Central memory CD4-positive, alpha-beta T cell (primary cell): ENCODE results near the gene BMPR1B.
"Not testable (repeated sequence)": the region's sequence is repeated elsewhere in the genome, so short reads cannot be mapped to it uniquely, and the experiment has no call there.

Experiments
- DNase-seq: peaks from one replicate; pipeline ENCODE4 v3.0.0; 2022

The BMPR1B gene

DNA sequence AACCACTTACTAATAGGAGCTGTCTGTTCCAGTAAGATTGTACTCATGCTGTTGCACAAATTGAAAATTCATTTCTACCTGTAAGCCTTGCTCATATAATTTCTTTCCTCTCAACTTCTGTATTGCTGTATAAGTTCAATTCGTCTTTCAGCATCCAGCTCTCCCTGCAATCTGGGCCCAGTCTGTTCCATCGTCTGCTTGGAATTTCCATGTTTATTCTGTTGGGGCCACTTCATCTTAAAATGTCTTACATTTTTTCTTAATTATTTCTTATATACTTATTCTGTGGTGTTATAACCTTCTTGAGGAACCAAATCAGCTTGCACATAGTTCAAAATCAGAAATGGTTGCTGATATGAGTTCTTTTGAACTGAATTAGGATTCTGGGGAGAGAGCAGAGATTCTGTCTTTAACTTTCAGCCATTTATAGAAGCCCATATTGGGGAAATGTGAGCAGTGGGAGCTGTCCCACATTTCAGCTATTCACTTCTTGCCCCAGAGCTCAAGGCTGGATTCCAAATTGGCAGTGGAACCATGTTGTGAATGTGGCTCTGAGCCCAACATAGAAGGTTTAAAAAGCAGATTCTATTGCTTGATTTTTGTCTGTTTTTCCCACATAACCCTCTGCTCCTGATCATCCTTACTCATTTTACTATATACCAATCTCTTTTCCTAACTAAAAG, 291.9 kb downstream of the BMPR1B start:
- no peak for DNase-seq

DNA sequence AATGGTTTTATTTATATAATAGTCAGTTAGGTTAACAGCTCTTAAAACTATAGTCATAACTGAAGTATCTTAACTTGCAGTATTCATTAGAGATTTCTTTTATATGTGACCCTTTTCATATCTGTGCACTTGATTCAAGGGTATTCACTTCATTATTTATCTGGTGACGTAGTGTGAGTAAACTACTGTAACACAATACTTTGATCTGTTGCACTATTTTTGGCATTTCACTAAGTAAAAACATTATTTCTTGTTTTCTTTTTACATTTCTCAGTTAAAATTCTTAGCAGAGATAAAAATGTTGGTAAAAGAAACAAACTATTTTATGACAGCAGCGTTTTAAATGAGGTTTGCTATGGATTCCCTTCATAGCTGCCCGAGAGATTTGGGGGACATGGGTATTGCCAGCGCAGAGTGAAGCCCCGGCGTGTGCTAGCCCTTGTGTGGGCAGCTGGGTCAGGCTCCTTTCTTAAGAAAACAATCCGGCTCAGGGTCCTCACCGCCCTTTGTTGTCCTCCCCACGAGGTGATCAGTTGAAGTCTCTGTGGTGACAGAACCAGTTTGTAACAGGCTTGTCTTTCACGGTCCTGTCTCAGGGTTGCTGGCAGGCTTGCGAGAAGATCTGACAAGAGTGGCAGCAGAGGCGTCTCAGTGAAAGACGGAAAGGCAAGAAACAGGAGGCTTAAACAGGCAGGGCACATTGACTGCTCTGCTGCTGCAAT, 293.4 kb downstream of the BMPR1B start:
- no peak for DNase-seq

DNA sequence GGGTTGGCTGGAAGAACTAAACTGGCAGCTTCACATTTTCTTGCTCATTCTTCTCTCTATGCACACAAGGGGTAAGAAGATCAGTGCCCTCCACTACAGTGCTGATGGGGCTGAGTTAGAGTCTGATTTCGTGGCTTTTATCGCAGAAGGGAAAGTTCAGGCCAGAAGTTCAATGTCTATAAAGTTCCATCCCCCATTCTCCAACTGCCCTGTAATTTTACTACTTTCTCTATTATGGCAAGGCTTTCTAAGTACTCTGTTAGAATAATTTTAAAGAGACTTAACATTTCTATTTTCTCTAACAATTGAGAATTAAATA, 293.9 kb downstream of the BMPR1B start:
- no peak for DNase-seq

DNA sequence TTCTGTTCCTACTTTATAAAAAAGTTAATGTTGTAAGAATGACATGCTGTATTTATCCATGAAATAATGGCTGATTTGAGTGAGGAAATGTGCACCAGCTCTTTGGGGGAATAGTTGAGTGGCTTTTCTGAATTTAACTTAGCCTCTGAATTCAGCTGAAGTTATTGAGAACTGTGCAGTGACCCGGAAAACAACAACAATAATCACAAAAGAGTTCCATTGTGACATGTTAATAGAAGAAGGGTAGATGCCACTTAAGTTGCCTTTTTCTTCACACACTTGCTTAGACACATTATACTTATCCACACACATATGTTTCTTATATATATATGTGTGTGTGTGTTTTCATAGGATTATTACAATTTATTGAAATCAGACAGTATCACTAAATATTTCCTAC, 301.2 kb downstream of the BMPR1B start:
- no peak for DNase-seq

DNA sequence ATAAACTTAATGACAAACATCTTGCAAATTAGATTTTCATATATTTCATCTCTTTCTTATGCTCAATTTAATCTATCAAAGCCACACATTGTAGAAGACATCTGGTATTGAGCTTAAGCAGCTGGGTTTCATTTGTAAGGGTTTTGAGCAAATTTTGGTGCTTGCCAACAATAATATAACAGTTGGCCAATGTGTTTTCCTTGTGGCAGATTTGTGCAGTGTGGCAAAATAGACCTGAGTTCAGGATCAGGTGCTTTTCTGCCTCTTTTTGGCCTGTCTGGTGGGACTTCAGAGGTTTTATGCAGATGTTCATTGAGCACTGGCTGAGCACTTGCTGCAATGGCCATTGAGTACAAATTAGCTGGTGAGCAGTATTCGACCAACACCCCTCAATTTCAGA, 301.9 kb downstream of the BMPR1B start:
- DNase-seq = no peak

DNA sequence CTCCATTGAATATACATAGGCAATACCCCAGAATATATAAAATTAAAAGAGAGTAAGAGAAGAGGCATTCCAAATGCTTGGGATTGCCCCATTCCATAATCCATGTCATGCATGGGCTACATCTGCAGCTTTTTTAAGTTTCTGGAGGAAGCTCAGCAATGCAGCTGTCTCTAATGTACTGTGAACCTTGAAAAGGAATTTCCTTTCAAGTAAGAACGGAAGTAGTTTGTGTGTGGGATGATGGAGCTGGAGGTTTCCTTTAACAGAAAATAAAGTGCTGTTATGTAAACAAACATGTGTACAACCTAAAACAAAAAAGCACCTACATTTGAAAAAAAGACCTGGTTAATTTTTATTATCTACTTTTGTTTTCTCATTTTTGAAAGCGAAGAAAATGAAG, 303.5 kb downstream of the BMPR1B start:
- no peak for DNase-seq

DNA sequence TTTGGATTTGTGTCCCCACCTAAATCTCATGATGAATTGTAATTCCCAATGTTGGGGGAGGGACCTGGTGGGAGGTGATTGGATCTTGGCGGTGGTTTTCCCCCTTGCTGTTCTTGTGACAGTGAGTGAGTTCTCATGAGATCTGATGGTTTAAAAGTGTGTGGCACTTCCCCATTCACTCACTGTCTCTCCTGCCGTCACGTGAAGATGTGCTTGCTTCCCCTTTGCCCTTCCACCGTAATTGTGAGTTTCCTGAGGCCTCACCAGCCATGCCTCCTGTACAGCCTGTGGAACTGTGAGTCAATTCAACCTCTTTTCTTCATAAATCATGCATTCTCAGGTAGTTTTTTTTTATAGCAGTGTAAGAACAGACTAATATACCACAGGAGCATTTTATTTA, 304.0 kb downstream of the BMPR1B start:
- DNase-seq = not testable (repeated sequence)

DNA sequence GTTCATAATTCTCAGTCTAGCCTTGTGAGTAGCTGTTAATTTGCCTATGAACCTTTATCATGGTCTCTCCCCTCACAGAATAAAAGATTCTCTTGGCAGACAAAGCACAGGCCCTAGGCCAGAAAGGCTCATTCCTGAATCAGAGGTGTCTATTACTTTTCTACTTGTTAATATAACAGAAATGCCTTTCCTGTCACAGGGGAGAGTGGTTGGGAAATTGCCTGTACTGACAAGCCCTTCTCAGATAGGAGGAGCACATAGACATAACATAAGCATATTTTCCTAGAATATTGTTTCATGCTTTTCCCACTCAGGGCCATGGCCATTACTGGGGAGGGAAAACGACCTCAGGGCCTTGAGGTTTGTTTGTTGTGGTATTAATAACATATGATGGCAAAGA, 308.3 kb downstream of the BMPR1B start:
- no peak for DNase-seq

DNA sequence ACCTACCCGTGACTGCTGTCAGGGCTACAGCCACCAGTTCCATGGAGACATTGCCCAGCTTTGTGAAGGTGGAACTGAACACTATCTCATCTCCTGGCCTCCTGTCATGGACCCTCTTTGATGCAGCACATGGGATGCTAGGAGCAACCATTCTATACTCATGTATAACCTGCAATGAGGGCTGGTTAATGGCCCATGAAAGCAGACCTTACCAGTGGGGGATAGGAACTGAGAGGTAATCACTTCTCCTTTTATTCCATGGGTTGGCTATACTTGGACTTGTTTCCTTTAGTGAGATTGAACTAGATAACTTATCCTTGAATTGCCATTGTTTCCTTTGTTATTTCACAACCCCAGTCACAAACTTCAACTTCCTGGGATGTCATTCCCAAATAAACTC, 310.6 kb downstream of the BMPR1B start:
- no peak for DNase-seq

DNA sequence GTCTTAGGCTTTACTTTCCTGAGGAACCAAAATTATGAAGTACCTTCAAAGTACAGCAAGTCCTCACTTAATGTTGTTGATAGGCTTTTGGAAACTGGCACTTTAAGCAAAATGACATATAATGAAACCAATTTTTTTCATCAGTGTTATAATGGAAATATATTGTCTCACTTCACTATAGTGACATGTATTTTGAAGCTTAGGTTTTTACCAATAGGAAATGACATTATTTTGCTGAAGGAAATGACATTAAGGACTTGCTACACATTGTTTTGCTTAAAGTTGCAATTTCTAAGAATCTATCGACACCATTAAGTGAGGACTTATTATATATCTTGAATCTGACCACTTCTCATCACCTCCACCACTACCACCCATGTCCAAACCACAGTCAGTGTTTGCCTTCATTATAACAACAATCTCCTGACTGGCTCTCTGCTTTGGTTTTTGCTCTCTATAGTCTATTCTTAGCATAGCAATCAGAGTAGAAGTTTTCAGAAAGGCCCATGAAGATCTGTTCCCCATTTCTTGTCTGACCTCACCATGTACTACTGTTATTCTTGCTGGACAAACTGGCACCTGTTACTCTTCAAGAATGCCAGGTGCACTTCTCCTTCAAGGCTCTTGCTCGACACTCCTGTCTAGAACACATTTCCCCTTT, 311.2 kb downstream of the BMPR1B start:
- no peak for DNase-seq

DNA sequence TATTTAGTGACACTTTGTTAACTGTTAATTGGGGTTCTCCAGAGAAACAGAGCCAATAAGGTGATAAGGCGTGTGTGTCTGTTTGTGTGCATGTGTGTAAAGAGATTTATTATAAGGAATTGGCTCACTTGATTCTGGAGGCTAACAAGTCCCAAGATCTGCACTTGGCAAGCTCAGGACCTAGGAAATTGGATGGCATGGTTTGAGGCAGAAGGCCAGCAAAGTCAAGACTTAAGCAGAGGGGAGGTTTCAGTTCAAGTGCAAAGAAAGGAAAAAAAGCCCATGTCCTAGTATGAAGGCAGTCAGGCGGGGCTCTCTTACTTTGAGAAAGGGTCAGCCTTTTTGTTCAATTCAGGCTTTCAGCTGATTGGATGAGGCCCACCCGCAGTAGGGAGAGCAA, 314.1 kb downstream of the BMPR1B start:
- DNase-seq = no peak

DNA sequence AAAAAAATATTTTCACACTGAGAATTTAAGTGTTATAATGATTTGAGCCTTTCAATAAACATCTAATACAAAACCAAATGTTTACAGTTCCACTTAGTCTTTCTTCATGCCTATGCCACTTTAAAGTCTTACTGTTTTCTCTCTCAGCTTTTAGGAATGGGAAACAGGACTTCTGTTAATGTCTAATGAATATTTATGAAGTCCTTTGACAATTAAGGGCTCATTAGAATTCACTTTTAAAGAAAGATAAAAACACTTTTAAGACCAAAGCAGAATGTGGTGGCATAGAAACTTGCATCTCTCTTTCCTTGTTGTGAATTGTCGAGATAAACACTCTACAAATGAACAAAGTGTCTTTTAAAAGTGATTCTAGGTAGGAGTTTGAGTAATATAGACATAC, 315.9 kb downstream of the BMPR1B start:
- DNase-seq = no peak

DNA sequence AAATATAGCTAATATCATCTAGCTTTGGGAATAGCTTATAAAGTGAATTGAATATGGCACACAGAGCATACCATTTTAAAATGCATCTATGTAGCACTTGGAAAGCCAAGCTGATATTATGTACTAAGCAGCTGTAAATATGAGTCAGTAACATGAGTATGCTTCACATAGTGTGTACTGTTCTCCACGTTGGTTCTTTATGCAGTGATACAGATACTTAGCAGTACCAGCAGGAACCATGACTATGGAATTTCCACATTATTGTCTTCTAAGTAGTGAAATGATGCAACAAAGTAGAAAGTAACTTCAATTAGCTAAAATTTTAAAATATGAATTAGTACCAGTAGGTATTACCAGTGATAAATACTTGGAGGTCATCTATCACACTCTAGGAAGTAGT, 320.1 kb downstream of the BMPR1B start:
- no peak for DNase-seq

DNA sequence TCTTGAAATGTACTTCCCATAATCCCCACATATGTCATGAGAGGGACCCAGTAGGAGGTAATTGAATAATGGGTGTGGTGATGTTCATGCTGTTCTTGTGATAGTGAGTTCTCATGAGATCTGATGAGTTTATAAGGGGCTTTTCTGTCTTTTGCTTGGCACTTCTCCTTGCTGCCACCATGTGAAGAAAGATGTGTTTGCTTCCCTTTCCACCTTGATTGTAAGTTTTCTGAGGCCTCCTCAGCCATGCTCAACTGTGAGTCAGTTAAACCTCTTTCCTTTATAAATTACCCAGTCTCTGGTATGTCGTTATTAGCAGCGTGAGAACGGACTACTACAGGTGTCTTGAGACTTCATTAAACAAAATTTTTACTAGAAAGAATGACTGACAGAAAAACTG, 323.2 kb downstream of the BMPR1B start:
- DNase-seq = no peak

DNA sequence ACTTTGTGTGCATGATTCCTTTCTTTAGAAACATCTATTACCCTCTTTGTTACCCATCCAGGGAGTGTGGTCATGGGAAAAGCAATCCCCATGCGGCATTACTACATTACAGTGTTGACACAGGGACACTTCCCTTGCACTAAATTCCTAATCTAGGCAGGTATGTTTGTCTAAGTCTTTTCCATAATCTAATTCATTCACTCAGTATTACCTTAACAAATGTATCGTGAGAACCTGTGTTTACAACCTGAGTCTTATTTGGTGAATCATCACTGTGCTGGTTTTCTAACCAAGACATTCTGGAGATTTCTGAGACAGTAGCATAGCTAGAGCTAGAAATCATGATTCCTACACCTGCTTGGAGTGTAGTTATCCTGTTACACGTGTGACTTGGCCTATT, 326.8 kb downstream of the BMPR1B start:
- no peak for DNase-seq

DNA sequence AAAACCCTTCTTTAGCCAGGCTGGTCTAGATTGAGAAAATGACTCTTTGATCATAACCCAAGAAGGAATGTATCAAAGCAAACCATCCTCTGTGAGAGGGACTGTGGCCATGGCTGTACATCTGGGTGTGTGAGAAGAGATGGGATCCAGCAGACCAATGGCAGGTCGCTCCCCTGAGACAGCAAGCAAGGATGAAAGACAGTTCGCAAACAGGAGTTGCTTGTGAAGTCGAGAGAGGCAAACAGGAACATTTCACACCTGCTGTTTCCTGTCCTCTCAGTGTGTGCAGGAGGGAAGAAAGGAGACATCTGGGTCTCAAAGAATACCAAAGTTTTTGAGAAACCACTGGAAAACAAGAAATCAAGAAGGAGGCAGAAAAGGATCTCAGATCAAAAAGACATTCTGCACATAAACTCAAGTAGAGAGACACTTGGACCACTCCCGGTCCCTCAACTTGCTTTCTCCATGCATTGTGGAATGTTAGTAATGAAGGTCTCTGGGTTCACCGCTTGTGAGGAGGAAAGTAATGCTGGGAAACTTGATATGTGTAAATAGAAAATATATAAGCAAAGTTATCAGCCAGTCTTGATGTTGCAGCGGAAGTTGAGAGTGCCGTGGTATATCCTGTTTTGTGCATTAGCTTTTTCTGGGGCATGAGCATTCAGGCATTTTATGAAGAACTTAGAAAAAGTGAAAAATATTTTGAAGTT, 327.5 kb downstream of the BMPR1B start:
- no peak for DNase-seq

DNA sequence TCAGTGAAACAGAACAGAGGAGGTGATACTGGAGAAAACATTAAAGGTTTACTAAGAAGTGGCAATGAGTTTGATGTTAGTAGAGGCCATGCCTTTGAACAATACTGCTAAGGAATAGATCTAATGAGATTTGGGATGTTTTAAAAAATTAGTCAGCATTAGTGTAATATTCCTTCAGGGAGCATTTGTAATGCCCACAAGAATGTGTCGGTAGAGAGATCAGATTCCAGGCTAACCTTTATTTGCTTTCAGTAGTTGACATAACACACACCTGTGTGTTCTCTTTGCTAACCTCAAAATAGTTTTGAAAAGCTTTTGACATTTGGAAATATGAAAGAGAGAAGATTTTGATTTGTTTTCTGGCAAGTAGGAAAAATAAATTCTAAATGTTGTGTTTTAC, 328.8 kb downstream of the BMPR1B start:
- no peak for DNase-seq

DNA sequence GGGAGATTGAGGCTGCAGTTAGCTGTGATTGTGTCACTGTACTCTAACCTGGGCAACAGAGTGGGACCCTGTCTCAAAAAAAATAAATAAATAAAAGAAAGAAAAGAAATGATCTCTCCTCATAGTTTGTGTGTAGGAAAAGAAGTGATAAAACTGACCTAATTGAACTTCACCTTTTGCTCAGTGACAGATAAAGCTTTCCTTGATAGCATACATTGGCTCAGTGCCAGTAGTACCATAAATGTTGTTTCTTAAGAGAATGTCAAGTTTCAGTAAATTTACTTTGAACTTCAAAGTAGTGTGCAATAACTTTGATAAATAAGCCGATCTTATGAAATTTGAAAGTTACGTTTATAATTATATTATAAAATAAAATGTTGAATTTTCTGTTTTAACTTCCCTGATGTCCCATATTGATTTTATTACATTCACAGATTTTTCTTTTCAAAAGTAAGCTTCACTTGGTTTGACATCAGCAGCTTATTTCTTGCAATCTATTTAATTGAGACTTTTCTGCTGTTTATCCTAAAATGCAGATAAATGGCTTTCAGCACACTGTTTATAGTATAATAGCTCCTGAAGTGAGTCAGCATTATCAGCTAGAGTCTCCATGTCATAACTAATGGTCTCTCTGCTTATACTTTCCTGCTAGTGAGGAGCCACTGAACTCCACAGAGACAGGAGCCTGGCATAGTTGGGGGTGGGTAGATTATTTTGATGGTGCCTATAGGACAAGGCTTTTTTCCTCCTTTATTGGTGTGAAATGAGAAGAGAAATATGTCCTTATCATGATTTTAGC, 330.1 kb downstream of the BMPR1B start:
- DNase-seq = no peak

DNA sequence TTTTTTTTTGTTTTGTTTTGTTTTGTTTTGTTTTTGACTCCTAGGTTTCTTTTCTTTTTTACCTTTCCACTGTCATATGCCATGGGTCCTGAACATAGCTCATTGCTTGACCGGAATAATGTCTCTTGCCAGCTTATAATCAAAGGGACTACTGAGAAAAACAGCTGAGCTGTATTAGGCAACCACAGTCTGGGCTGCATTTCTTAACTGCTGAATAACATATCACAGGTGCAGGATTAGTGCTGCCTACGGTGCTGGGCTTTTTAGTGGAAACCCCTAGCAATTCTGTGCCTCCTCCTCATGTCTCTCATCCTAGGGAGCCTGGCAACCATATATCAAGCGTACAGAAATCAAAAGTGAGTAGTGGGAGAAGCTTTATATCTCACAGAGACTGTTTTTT, 333.5 kb downstream of the BMPR1B start:
- DNase-seq = no peak

DNA sequence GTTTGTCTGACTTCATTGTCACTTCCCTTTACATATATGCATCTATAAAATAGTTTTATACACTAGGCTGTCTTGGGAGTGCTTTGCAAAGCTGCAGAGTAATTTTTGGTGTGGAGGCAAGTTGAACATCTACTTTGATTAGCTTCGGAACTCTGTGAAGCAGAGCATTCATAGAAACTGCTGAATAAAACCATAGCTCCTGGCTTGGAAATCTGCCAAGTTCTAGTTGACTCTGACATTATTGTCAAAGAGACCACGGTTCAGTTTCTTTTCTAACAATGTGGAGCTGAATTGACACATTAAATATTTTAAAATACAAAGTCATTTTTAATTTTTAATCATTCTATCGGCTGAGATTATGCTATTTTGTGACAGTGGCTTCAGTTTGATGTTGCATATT, 335.0 kb downstream of the BMPR1B start:
- DNase-seq = no peak

DNA sequence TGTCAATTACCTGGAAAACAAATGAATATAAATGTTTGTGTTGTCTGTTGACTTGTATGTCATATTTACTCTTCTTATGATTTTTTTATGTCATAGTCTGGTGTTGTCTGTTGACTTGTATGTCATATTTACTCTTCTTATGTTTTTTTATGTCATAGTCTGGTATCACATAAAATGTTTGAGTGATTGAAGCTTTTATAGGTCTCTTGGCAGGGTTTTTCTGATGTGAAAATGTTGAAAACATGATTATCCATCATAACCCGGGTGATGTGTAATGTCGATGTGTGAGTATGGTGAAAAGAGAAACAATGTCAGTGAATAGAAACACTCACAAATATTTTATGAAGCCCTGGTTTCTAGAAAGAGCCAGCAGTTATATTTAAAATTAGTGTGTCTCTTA, 335.7 kb downstream of the BMPR1B start:
- DNase-seq = no peak

DNA sequence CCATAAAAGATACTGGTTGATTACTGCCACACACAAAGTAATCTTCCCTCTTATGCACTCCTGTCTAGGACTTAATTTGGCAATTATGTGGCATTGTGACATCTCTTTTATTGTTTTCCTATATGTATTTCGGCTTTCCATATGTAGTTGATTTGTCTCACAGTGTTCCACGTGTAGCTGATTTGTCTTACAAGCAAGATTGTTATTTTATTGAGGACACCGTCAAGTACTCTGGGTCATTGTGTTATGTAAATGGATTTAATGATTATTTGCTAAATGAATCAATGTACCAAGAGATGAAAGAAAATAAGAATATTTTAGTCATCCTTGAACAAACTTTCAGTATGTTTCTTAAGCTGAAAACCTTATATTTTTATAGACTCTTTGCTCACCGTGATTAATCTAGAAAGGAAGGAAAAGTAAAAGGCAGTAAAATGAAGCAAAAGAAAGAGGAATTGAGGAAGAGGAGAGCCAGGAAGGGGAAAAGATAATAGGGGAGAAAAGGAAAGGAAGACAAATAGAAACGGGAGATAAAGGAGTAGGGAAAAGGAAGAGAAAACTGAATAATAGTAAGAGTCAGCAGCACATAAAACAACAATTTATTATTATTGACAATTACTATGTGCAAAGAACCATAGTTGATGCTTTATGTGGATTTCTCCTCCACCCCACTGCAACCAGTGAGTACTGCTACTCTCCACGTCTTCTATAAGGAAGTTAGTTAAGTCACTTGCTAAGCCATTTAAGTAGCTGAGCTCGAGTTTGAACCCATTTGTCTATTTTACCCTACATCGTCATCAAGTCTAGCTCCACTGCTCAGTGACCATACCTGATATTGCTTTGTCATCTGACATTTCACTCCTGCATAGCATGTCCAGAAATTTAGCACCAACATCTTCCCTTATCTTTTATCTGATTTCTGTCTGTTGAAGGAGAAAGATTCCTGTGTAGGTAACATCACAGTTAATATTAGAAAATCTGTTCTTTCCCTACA, 336.5 kb downstream of the BMPR1B start:
- no peak for DNase-seq
